Kidney (tissue), 14 donors: ENCODE results near the gene RIOX2. TPM values are rescaled to one million over a fixed set of nuclear protein-coding genes. Genes with fewer than 3 reads are reported as not detected.

Source experiments
- DNase-seq, 5 donors: peaks; one replicate each; pipeline ENCODE4 v3.0.0-alpha.2; 2013 to 2020
- FAIRE-seq: peaks from 2 replicates; lab custom pipeline; 2012; peaks lifted over from hg19 to GRCh38; lab: Jason Lieb, UNC
- H3K27ac ChIP-seq, 2 donors: one replicate each; pipeline ENCODE4 v1.7.0; 2013; ENCODE audit warnings: low read depth in 2 of 2, low read length in 2 of 2, inconsistent platforms in 1 of 2
- H3K27me3 ChIP-seq: one replicate; pipeline ENCODE4 v1.7.1; 2013; ENCODE audit warnings: low read length, inconsistent platforms; ENCODE audit not compliant: control insufficient read depth, insufficient read depth
- H3K36me3 ChIP-seq, 3 donors: one replicate each; pipeline versions ENCODE4 v1.7.0 to v1.7.1; 2013; ENCODE audit warnings: low read length in 3 of 3, control low read depth in 1 of 3, inconsistent platforms in 1 of 3; ENCODE audit not compliant: insufficient read depth in 3 of 3, control insufficient read depth in 2 of 3
- H3K4me1 ChIP-seq, 3 donors: one replicate each; pipeline versions ENCODE4 v1.7.0 to v1.7.1; 2013; ENCODE audit warnings: low read length in 3 of 3, inconsistent platforms in 1 of 3, low read depth in 1 of 3; ENCODE audit not compliant: control insufficient read depth in 2 of 3, insufficient read depth in 2 of 3
- H3K4me3 ChIP-seq, 3 donors: one replicate each; pipeline versions ENCODE4 v1.7.0 to v1.8.1; 2013; ENCODE audit warnings: low read length in 3 of 3, control low read depth in 1 of 3, inconsistent platforms in 1 of 3
- H3K9ac ChIP-seq, 3 donors: one replicate each; pipeline versions ENCODE4 v1.7.0 to v1.7.1; 2013; ENCODE audit warnings: low read length in 3 of 3, control low read depth in 1 of 3, inconsistent platforms in 1 of 3
- H3K9me3 ChIP-seq, 3 donors: one replicate each; pipeline versions ENCODE4 v1.7.0 to v1.7.1; 2013; ENCODE audit warnings: low read length in 3 of 3, control low read depth in 1 of 3, inconsistent platforms in 1 of 3; ENCODE audit not compliant: control insufficient read depth in 2 of 3, insufficient read depth in 1 of 3
- intact Hi-C: fragments of 100-400 bp; cut with DNase I; formaldehyde crosslinking; loops from one replicate; pipeline ENCODE4 v1.11.1; 2022
- polyA plus RNA-seq: library from polyadenylated mRNA; stranded (reverse); fragments of 350-450 nt; fragmentation: Illumina TruSeq; extraction: RNeasy Lipid Tissue Mini Kit (QIAGEN cat#74804); gene quantifications from one replicate; pipeline ENCODE4 v1.2.3, GENCODE V29; 2014; ENCODE audit warnings: low read depth, low replicate concordance; ENCODE audit not compliant: insufficient read depth
- total RNA-seq: library from RNA; stranded (reverse); fragmentation: NEBNext Ultra II Directional; extraction: Animal tissue kit (Norgen Biotek cat#: 25700); gene quantifications from one replicate; pipeline ENCODE4 v1.2.1, GENCODE V29; 2021
- TF ChIP-seq, protein P1 (sequence below): IDR thresholded peaks from 3 replicates; pipeline ENCODE4 v1.5.1; 2012; ENCODE audit warnings: mild to moderate bottlenecking, moderate library complexity, borderline replicate concordance; ENCODE audit not compliant: insufficient read depth; ENCODE audit errors: extremely low read depth
- donor health status: control.
- donor health status: control.
- donor health status: control.
- donor health status: control.
- donor health status: control.
- donor health status: DM: yes; HTN: yes; CAD: no.
- donor health status: Normal renal cell carcinoma (clear cell type).

Gene RIOX2
- total and polyA plus RNA-seq, 2 donors from 2014 or later, result 19.8 to 26.7 TPM

DNA sequence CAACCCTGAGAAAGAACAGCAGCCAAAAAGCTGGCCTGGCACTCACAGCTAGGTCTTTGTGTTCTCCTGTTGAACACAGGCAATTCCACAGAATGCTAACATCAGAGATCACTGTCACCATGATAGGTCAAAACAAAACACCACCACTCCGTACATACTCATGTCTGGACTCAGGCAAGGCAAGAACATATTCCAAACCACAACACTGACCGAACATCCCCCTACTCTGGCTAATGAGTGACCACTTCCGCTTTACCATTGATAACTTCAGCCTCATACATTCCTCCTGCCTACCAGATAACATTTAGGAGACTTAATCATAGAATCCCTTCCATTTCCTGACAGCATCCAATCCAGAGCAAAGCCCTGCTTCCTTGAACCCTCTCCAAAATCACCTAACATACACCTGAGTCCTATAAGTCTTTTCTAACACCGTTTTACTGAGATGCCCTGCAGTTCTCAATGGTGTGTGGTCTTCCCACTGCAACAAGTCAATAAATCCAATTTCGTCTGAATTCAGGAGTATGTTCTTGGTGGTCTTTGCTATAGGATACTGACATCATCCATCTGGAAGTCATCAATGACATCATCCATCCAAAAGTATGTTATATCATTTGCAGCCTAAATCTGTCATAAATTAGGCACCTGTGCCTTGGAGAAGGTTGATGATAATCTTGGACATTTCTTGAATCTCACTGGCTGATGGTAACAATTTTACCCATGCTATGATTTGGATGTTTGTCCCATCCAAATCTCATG lies 23.7 kb downstream of the RIOX2 start:
- Histone ChIP-seq H3K9ac (no peak overlapping the region), H3K36me3 (peaks cover 9 to 55% (median 24%) of the 10 kb centered on the region in 3 donors), H3K27ac (no peak overlapping the region), H3K27me3 (no peaks in the 10 kb centered on the region), H3K4me3 (no peak overlapping the region), H3K4me1 (peaks cover 0 to 13% (median 3%) of the 10 kb centered on the region in 3 donors), H3K9me3 (no peaks in the 10 kb centered on the region)
- DNase-seq (no peak), FAIRE-seq (no peak)
- TF ChIP-seq, protein P1, sequence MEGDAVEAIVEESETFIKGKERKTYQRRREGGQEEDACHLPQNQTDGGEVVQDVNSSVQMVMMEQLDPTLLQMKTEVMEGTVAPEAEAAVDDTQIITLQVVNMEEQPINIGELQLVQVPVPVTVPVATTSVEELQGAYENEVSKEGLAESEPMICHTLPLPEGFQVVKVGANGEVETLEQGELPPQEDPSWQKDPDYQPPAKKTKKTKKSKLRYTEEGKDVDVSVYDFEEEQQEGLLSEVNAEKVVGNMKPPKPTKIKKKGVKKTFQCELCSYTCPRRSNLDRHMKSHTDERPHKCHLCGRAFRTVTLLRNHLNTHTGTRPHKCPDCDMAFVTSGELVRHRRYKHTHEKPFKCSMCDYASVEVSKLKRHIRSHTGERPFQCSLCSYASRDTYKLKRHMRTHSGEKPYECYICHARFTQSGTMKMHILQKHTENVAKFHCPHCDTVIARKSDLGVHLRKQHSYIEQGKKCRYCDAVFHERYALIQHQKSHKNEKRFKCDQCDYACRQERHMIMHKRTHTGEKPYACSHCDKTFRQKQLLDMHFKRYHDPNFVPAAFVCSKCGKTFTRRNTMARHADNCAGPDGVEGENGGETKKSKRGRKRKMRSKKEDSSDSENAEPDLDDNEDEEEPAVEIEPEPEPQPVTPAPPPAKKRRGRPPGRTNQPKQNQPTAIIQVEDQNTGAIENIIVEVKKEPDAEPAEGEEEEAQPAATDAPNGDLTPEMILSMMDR, result no peak
- intact Hi-C loops, result no loop called here

DNA sequence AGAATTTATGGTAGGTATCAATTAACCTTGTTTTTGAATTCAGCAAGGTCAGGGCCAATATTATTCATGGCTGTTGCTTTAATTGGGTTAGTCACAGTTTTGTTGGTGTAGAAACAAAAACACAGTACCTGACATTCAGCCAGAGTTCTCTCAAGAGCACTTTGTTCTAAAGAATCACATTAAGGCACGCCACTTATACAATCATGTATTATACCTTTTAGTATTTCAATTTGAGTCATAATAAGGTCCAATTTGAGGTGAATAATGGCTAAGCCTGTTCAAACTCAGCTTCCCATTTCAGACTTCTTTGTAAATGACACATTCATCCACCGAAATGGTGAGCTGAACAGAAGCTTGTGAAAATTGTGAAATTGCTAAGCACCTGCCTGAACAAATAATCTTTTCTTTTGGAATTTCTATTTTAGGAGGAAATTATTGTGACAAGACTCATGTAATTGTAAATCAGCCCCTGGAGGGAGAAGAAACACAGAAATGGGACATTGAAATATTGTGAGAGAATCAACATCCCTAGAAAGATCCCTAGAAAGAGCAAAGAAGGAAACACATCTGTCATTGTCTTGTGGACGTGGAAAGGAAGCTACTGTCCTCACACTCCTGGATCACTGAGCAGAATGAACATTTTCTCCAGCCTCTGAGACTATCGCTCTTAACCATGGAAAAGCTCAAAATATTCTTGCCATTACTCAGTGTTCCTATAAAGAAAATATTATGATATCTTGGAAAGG lies 29.3 kb downstream of the RIOX2 start:
- no peak for FAIRE-seq

GRCh38 chr3:97940034-97940433 lies 32.2 kb downstream of the RIOX2 start:
- DNase-seq (peak in 1 of 5 donors; percentile 17), FAIRE-seq (no peak)
- Histone ChIP-seq H3K4me3 (no peak overlapping the region), H3K27me3 (no peaks in the 10 kb centered on the region), H3K27ac (no peak overlapping the region), H3K4me1 (no peaks in the 10 kb centered on the region), H3K36me3 (peaks cover 3 to 15% (median 7%) of the 10 kb centered on the region in 3 donors), H3K9ac (no peak overlapping the region), H3K9me3 (no peaks in the 10 kb centered on the region)
- intact Hi-C loops, result no loop called here
- TF ChIP-seq, protein P1, result peak; percentile 18

More for the DNA sequence above, 29.3 kb downstream of the RIOX2 start:
- DNase-seq, result peak in 2 of 5 donors; percentile 27 to 39
- intact Hi-C loops, result no loop called here
- H3K9me3 ChIP-seq, result no peaks in the 10 kb centered on the region
- H3K4me1 ChIP-seq, result peaks cover 0 to 6% (median 0%) of the 10 kb centered on the region in 3 donors
- peak overlapping the region in 1 of 3 donors; percentile 47 for H3K9ac ChIP-seq
- H3K27ac ChIP-seq, result peak overlapping the region; percentile 11 to 71
- peaks cover 3 to 36% (median 10%) of the 10 kb centered on the region in 3 donors for H3K36me3 ChIP-seq
- no peak overlapping the region for H3K4me3 ChIP-seq
- TF ChIP-seq, protein P1, result no peak
- H3K27me3 ChIP-seq, result no peaks in the 10 kb centered on the region
